A673 (cell line): ENCODE data around the gene ZSWIM8. TPM values are rescaled to one million over a fixed set of nuclear protein-coding genes. Genes with fewer than 3 reads are reported as not detected.

Source experiments
- BruUV-seq: library from RNA; stranded (reverse); fragments of 400-500 nt; replicated peaks from 2 replicates; lab custom pipeline; 2021; lab: Mats Ljungman, UMichigan
- CTCF ChIA-PET: fragments of 300-600 bp; sonication (Branson Sonifier 250); formaldehyde crosslinking; loops from one replicate; lab custom pipeline; 2022; ENCODE audit warnings: antibody characterized with exemption; lab: Charles Lee
- POLR2A ChIA-PET: fragments of 300-600 bp; sonication (Branson Sonifier 250); formaldehyde crosslinking; loops from one replicate; lab custom pipeline; 2022; ENCODE audit warnings: antibody characterized with exemption; ENCODE audit not compliant: low non-redundant PET; lab: Charles Lee
- DNase-seq: peaks from one replicate; pipeline ENCODE4 v3.0.0-alpha.2; 2015; ENCODE audit warnings: low spot score
- H3K27ac ChIP-seq: fragments of 200-600 bp; sonication (generic); 2 replicates; pipeline ENCODE4 v1.5.1; 2016; ENCODE audit warnings: mixed run types, low read depth, mild to moderate bottlenecking, mixed read lengths, antibody characterized with exemption, low read length; ENCODE audit not compliant: poor library complexity, severe bottlenecking
- H3K27me3 ChIP-seq: fragments of 200-600 bp; sonication (generic); replicated peaks from 2 replicates; pipeline ENCODE4 v1.6.1; 2017; ENCODE audit warnings: mixed run types, low read depth, mild to moderate bottlenecking, mixed read lengths, antibody characterized with exemption, low read length; ENCODE audit not compliant: insufficient read depth, poor library complexity
- H3K36me3 ChIP-seq: fragments of 200-600 bp; sonication (generic); 2 replicates; pipeline ENCODE4 v1.6.1; 2016; ENCODE audit warnings: mixed run types, mild to moderate bottlenecking, mixed read lengths, antibody characterized with exemption, low read length; ENCODE audit not compliant: insufficient read depth, poor library complexity, severe bottlenecking
- H3K4me1 ChIP-seq: fragments of 200-600 bp; sonication (generic); 2 replicates; pipeline ENCODE4 v1.6.1; 2017; ENCODE audit warnings: mixed run types, mild to moderate bottlenecking, mixed read lengths, antibody characterized with exemption, low read length; ENCODE audit not compliant: insufficient read depth, poor library complexity, severe bottlenecking
- H3K4me3 ChIP-seq: fragments of 200-600 bp; sonication (generic); 2 replicates; pipeline ENCODE4 v1.5.1; 2016; ENCODE audit warnings: low read depth, mixed run types, mild to moderate bottlenecking, mixed read lengths, low read length; ENCODE audit not compliant: poor library complexity, severe bottlenecking
- H3K9me3 ChIP-seq: fragments of 200-600 bp; sonication (generic); 2 replicates; pipeline ENCODE4 v1.6.1; 2016; ENCODE audit warnings: mixed run types, low read depth, mild to moderate bottlenecking, mixed read lengths, antibody characterized with exemption, low read length; ENCODE audit not compliant: poor library complexity, severe bottlenecking
- CTCF ChIP-seq: fragments of 300-800, 200-600 bp; sonication (generic); conservative IDR thresholded peaks from 2 replicates; pipeline ENCODE4 v1.5.1; 2017; ENCODE audit warnings: low read depth, mild to moderate bottlenecking, antibody characterized with exemption, low read length, moderate library complexity, mixed read lengths
- EZH2 ChIP-seq: fragments of 200-600 bp; sonication (generic); IDR thresholded peaks from 2 replicates; pipeline ENCODE4 v1.6.1; 2017; ENCODE audit warnings: borderline replicate concordance, low read depth, mild to moderate bottlenecking, mixed read lengths, antibody characterized with exemption, low read length; ENCODE audit not compliant: poor library complexity, severe bottlenecking
- intact Hi-C: fragments of 100-400 bp; cut with micrococcal nuclease; formaldehyde crosslinking; loops from one replicate; pipeline ENCODE4 v1.10.0; 2022; ENCODE audit not compliant: unreplicated experiment
- total RNA-seq: library from RNA; stranded (reverse); gene quantifications from 2 replicates; pipeline ENCODE4 v1.2.3, GENCODE V29; 2021

The ZSWIM8 gene
- total RNA-seq, 1 experiment from 2014 or later = 71.3 TPM

- Histone ChIP-seq H3K4me1 (no peaks in the 10 kb centered on the region), H3K4me3 (no peak overlapping the region), H3K27me3 (no peaks in the 10 kb centered on the region), H3K9me3 (no peaks in the 10 kb centered on the region), H3K36me3 (peaks cover 54% of the 10 kb centered on the region), H3K27ac (no peak overlapping the region)
- intact Hi-C loops = no loop called here
- BruUV-seq = no TSS peak
- CTCF ChIA-PET = interaction anchor here (0.6 kb wide), 1 partner anchor 77 kb away, joined by 13 read pairs; no protein-coding TSS in a partner anchor
- DNase-seq = no peak
- TF ChIP-seq CTCF (no peak), EZH2 (no peak)
- POLR2A ChIA-PET = no interaction called here
These were observed 15.8 kb downstream of the ZSWIM8 start for GRCh38 chr10:73801253-73801590.

- Histone ChIP-seq H3K27me3 (no peaks in the 10 kb centered on the region), H3K9me3 (no peaks in the 10 kb centered on the region), H3K36me3 (peaks cover 56% of the 10 kb centered on the region), H3K27ac (no peak overlapping the region), H3K4me1 (no peaks in the 10 kb centered on the region), H3K4me3 (no peak overlapping the region)
- intact Hi-C loops = no loop called here
- POLR2A ChIA-PET = no interaction called here
- TF ChIP-seq CTCF (no peak), EZH2 (no peak)
- CTCF ChIA-PET = no interaction called here
- no TSS peak for BruUV-seq
- no peak for DNase-seq
These were observed 17.0 kb downstream of the ZSWIM8 start for GRCh38 chr10:73802276-73802991.

- ChIA-PET CTCF (no interaction called here), POLR2A (interaction anchor here (0.7 kb wide), 1 partner anchor 48 kb away, joined by 3 read pairs; no protein-coding TSS in a partner anchor)
- Histone ChIP-seq H3K4me3 (no peak overlapping the region), H3K36me3 (peaks cover 60% of the 10 kb centered on the region), H3K4me1 (no peaks in the 10 kb centered on the region), H3K27ac (no peak overlapping the region), H3K27me3 (no peaks in the 10 kb centered on the region), H3K9me3 (no peaks in the 10 kb centered on the region)
- BruUV-seq = no TSS peak
- TF ChIP-seq CTCF (no peak), EZH2 (no peak)
- no peak for DNase-seq
- intact Hi-C loops = no loop called here
These were observed 18.4 kb downstream of the ZSWIM8 start for GRCh38 chr10:73803680-73804286.
